GOT3 (cell line): ENCODE data around the gene LRRC28.

Experiments used
- DNase-seq: peaks from one replicate; lab custom pipeline; 2025; ENCODE audit warnings: mixed read lengths; lab: John Stamatoyannopoulos, UW

LRRC28 gene

DNA sequence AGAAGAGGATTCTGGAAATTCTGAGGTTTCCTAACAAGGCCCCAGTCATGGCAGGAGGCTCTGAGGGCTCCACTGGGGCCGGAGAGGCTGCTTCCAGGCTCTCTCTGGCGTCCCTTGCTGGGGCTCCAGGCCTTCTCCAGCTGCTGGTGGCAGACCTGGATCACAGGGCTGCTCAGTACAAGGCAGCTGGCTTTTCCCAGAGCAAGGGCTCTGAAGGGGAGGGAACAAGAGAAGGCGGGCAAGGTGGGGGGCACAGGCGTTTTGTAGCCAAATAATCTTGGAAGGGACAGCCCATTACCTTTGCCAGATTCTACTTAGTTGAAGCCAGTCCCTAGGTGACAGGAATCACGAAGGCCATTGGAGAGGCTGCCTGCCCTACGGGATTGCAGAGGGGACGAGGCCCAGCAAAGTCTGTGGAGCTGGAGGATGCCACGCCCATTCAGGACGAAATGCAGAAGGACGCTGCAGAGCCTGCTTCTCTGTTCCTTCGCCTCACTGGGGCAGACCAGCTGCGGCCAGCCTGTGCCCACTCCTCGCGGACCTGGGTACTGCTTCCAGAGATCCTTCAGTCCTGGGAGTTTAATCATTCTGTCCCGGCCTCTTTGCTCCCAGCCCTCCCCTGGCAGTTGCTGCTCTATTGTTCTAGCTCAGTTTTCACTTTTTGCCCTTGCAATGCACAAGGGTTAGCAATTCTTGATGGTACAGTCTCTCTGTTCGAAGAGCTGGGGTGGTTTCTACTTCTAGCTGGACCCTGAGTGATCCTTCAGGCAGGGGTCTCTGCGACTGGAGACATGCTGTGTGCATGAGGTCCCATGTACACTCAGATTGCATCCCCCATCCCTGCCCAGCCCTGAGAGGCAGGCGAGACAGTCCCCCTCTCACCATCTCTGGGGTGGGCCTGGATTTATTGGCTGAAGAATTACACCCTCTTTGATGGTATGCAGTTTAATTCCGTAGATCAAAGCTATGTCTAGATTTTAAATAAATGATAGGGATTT is 165.2 kb downstream of the LRRC28 start:
- no peak for DNase-seq

DNA sequence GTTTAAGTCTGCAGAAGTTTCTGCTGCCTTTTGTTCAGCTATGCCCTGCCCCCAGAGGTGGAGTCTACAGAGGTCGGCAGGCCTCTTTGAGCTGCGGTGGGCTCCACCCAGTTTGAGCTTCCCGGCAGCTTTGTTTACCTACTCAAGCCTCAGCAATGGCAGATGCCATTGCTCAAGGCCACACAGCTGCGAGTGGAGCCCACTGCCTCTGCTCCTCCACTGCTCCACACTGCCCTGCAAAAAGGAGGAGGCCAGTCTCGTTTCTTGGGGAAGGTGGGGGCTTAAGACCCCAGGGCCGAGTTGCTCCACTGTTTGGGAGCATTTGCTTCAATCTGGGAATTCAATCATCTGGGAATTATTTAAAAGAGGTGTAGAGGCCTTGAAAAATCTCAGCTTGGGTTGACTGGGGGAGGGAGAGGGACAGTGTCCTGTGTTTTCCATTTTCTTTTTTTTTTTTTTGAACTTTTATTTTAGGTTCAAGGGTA is 169.9 kb downstream of the LRRC28 start:
- no peak for DNase-seq

DNA sequence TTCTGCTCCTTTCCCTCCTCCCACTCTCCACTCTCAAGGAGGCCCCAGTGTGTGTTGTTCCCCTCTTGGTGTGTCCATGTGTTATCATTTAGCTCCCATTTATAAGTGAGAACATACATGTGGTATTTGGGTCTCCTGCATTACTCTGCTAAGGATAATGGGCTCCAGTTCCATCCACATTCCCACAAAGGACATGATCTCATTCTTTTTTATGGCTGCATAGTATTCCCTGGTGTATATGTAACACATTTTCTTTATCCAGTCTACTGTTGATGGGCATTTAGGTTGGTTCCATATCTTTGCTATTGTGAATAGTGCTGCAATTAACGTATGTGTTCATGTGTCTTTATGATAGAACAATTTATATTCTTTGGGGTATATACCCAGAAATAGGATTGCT is 170.5 kb downstream of the LRRC28 start:
- no peak for DNase-seq

DNA sequence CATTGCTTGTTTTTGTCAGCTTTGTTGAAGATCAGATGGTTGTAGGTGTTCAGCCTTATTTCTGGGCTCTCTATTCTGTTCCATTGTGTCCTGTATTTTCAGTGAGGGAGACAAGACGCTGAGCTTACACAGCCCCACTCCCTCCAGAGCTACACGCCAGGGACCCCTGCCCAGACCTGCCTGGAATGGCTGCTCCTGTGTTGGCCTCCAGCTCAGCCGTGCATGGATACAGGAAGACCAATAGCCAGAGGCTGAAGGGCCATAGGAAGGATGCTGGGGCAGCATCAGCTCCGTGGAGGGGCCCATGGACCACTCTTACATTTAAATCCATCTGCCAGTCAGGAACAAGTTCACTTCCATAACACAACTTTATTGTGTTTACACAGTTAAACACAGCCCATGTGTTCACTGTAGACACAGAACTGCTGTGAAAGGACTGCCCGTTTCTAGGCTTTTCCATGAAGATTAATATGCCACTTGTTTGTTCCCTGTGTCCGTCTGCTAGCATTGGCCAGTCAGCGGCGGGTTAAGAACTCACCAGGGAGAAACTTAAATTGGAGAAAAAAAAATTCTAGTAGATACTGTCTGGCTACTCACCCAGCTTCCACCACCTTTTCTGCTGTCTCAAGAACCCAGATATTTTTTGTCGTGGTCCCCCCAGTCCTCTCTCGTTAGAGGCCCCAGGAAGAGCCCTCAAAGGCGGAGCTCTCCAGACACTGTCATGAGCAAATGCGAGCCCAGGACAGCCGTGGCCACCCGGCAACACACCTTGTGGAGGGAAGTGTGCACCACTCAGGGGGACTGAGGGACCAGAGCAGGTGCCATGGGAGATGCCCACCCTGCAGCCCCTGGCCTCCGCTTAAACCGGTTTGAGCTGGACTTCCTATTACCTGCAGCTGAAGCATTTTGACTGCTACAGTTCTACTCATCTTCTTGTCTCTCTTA is 172.2 kb downstream of the LRRC28 start:
- DNase-seq: no peak

DNA sequence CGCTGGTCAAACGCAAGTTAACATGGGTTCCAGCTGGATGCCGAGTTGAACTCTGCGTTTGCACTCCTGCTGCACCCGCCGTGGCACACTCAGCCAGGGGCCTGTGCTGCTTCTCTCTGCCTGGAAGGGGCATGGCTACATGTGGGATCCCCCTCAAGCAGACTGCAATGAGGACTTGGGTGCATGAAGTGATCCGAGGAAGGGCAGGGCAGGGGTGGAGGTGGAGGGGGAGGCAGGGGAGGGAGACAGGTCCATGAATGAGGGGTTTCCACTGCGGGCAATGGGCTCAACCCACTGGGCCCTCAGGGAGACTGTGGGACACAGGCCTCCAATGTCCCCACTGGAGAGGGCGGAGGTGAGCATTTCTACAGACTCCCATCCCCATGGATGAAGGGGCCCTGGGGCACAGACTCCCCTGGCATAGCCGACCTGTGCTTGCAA is 172.9 kb downstream of the LRRC28 start:
- no peak for DNase-seq

DNA sequence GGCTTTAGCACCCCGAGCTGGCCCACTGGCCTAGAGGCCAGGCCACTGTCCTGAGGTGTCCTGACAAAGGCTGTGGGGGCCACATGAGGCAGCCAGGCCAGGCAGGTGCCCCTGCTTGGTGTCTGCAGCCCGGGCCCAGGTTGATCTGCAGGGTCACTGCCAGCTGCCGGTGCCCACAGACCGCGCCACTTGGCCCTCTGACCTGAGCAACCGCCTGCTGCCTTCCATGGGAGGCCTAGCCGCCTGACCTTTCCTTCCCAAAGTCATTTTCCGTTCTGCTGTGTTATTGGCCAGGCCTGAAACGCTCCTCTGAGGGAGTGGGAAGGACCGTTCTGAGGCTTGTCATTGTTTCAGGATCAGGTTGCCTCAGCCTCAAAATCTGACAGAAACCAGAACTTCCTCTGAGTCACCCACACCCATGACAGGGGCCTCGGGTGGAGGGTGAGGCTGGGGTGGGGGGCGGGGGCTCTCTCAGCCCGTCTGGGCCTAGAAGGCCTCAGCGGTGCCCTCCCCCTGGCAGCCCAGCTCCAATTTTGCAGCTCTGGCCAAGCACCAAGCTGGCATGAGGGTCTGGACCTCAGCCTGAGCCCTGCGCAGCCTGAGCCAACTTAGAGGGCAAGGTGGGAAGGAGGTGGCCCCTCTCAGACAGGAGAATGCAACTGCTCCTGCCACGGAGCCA is 173.8 kb downstream of the LRRC28 start:
- no peak for DNase-seq

DNA sequence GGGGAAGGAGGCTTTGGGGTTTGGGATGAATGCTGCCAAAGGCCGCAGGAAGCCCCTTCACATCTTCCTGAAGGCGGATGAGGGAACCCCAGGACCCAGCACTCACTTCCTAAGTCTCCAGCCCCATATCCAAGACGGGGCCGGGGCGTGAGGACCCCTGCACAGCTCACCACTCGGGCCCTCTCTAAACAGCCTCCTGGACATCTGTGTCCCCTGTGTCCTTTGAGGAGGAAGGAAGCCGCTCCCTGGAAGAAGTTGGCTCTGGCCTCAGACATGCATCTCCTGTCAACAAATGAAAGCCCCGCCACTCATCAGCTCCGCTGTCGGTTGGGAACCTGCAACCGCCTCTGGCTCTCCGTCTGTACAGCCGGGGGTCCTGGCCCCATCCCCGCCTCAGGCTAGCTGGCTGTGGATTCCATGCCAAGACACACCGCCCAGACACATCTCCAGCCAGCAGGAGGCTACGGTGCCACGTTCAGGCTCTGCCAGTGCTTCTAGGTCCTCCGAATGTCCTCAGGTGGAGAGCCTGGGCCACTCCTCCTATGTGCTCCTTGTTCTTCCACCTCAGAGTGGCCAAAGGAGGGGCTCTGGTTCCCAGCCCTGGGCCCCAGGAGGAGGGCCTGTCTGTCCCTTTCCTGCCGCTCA is 174.5 kb downstream of the LRRC28 start:
- no peak for DNase-seq

DNA sequence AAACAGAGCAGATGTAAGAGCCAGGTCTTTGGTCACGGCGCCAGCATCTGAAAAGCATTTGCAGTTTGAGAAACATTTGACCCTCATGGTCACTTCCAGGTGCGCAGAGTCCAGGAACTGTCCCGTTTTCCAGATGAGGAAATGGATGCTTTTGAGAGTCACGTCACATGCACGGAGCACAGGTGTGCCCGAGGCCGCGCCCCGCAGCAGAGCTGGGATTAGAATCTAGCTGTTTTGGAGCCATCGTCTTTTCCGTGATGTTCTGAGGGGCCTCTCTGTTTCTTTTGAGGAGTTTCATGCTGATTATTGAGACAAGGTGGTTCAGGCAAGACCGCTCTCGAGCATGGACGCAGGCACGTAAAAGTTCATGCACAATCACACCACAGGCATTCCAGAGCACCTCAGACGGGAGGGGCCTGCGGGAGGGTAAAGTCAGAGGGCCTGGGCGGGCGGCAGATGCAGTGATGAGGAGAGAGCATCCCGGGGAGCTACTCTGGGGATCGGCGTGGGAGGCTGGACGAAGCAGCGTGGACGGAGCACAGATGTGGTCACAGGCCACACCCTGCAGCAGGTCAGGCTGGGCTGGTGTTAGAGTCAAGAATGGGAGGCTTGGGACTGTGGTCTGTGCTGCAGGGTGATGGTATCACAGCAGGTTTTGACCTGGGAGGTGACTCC is 175.3 kb downstream of the LRRC28 start:
- DNase-seq: no peak

DNA sequence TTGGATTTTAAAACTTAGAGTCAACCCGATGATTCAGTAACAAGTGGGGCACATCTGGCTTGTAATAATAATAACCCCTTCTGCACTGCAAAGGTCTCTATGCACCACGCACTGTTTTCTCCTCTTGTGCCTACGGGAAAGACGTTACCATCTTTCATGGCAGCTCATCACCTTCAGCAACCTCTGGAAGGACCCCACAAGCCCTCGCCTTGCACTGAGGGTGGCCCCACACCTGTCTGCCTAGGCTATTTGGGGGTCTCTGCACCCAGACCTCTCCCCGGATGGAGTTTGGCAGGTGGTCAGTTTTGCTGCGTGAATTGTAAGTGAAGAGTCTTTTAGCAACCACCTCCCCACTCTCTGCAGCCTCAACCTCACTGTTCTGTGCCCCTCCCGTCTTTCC is 175.9 kb downstream of the LRRC28 start:
- DNase-seq: no peak

DNA sequence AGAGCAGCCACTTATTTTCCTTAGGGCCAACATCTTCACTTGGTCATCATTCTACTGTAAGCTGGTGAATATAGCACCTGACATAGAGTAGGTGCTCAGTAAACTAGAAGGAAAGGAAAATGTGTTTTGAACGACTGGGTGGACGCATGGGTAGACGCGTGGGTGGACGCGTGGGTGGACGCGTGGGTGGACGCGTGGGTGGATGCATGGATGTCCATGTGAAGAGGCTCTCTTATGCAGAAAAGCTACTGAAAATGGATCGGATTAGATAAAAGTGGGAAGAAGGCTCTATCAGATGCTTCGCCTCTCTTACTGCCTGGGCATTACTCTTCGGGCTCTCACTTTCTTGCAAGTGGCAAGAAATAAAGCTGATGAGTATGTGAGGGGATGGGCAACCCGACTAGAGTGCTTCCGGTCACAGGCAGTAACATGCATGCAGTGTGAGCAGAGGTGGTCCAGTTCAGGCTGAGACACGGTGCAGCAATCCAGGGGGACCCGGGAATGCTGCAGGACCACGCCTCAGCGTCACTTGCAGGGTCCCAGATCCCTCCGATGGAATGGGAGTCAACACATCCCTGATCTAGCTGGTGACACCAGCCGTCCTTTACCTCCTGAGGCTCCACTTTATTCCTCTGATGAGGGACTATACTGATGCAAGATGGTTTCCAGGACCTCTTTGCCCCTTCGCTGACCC is 176.5 kb downstream of the LRRC28 start:
- DNase-seq: no peak

DNA sequence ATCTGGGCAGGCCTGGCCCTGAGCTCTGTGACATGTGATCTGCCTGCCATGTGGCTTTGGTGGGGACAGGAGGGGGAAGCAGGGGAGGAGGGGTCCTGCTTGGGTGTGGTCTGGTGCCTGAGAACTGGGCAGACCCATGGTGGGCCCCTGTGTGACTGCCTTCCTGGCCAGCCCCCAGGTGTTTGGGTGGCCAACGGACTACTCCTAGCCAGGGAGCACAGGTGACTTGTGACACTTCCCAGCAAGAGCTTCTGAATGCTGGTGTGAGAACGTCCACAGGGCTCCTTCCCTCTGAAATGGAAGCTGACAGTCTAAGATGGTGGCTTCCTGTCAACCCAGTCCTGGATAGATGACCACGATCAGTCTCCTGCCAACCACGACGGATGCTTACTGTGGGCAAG is 178.4 kb downstream of the LRRC28 start:
- no peak for DNase-seq

DNA sequence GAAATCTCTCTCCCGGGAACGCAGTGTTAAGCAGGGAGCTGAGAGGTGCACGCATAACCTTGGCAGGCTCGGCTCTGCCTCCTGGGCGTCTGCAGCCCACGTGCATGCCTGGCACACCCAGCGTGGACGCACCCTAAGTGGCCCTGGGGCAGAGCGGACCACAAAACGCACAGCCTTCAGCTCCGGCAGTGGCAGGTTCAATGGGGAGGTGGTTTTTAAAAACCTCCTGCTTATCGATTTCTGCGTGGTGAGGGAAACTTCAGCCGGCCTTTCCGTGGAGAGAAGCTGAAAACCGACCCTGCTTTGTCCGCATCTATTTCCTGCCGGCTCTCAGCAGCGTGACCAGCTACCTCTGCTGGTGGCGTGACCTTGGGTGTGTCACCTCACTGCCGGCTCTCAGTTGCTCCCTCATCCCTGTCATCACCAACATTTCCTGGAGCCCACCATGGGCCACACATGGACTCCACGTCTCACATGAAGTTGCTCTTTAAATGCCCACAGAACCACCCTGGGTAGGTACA is 179.7 kb downstream of the LRRC28 start:
- DNase-seq: no peak

DNA sequence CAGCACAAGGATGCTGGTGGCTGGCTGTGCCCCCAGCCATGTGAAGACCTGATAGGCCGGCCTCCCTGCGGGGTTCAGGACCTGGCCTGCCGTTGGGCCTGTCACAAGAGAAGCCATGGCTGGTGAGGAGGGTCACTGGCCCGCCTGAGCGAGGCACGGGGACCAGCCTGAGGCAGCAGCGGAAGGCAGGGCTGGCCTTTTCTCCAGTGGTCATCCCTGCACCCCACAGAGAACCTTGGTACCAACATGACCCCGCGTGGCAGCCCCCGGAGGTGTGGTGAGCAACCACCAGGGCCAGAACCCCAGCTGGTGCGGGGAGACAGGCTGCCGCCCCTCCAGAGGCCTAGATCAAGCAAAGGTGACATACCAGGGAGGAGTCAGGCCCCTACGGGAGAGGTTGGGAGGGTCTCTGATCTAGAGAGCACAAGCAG is 180.4 kb downstream of the LRRC28 start:
- DNase-seq: no peak

DNA sequence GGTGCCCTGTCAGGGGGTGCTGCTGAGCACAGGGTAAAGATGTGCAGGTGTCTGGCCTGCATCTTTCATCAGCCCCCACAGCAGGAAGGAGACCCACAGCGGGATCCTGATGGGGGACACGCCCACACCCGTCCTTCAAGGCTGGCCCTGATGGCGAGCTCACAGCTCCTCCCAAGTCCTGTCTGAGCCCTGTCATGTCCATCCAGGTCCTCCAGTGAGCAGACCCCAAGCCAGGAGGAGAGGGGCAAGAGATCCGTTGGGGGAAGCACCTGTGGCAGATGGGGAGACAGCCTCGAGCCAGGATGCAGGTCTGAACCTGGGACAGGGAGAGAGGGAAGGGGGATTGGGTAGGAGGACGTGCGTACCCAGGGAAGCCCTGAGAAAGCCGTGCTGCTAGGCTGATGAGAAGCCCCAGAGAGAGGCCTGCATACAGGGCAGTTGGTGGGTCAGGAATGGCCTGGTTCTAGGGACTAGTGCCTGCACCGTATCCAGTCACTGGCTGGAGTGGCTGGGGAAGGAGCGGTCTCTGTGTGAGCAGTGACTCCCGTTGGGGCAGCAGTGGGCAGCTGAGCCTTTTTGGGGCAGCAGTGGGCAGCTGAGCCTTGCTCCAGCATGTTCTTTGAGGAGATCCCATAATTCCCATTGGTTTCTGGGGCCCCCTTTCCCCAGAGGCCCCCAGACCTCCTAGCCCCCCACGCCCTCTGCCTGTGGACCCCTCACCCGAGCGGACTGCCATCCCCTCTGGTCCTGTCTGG is 181.2 kb downstream of the LRRC28 start:
- DNase-seq: no peak

DNA sequence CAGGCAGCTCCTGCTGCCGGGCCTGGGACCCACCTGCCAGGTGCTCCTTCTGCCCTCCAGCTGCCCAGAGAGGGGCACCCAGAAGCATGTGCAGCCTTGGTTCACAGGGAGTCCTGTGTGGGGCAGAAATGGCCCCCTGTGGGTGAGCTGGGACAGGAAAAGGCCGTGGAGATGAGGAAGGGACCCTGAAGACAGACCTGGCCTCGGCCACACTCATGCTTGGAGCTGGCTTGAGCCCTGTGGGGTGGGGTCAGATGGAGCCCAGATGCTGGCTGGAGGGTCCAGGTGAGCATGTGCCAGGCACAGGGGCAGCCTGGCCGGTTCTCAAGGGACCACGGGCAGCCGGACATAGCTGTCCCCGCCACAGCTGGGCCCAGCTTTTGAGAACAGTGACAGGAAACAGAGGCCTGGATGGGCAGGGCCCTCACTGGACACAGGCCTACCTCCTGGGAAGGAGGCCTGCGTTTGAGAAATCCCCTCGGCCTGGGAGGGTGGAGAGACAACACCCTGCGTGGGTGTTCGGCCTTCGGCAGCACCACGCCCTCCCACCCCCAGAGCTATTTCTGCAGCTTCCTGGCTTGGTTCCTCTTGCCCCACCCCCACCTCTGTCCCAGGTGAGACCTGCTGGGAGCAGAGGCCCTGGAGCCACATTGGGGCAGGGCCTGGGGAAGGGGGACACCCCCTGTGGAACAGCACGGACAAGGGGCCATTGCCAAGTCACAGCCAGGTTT is 181.9 kb downstream of the LRRC28 start:
- DNase-seq: no peak

DNA sequence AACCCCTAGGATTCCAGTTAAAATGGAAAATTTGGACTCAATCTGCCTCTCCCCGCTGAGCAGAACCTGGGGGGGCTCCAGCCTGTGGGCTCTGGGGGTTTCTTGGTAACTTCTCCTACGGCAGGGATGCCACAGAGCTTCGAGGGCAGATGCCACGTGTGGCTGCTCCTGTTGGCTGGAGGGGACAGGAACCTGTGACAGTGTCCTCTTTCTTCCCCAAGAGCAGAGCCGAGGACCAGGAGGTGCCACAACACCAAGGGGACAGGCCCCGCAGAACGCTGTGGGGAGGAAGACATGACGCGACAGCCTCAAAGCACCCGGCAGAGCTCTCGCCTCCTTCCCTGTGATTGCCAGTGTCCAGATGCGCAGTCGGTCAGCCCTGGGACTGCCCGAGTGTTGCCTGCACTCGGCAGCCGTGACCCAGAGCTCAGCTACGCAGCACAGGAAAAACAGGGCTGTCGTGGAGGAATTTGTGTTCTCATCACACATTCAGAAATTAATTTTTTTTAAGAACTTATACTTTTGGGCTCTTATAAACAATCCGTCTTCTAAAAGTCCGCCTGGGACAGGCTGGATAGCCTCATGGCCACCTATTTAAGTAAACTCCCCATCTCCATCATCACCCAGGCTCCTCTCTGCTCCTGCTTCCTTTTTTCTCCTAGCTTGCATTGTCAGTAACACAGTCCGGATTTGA is 182.6 kb downstream of the LRRC28 start:
- DNase-seq: no peak

DNA sequence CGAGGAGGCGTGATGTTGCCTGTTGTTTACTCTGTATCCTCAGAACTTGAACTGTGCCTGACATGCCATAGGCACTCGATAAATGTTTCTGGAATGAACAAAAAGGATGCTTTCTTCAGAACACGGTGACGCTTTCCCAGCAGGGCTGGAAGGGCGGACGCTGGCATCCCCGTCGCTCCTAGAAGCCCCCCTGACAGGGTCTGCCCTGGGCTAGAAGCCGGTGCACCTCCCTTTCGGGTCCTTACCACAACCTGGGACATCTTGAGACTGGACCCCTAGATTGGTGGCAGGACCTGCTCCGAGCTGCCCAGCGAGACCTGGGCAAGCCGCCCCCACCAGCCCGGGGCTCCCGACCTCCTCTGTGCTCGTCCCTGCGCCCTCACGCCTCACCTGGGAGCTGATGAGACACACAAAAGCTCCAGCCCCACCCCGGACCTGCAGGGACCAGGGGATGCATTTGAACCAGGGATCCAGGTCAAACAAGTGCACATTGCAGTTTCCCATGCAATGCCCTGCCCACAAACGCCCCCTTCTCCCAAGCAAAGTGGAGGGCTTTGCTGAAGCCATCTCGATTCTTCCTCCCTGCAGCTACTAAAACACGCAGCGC is 183.3 kb downstream of the LRRC28 start:
- no peak for DNase-seq
